SK-N-SH treated with all-trans-retinoic acid at 6 μM for 48 hours (cell line): ENCODE measurements around the gene NGB.

ENCODE experiments used
- ATAC-seq: fragments of 200-7000 bp; cut with Tn5 transposase; 3 replicates; pipeline ENCODE4 v1.9.1; 2020; ENCODE audit warnings: mild to moderate bottlenecking, moderate library complexity
- ARNTL ChIP-seq: fragments of 450-650 bp; formaldehyde crosslinking; IDR thresholded peaks from 2 replicates; pipeline ENCODE4 v1.5.0; 2020; ENCODE audit warnings: low read depth, mild to moderate bottlenecking, moderate library complexity, borderline replicate concordance
- BACH2 ChIP-seq: fragments of 250-450 bp; sonication (Bioruptor Pico); IDR thresholded peaks from 2 replicates; pipeline ENCODE4 v1.9.0; 2021; ENCODE audit warnings: mild to moderate bottlenecking, borderline replicate concordance
- CSDC2 ChIP-seq: fragments of 250-450 bp; sonication (Bioruptor Pico); IDR thresholded peaks from 2 replicates; pipeline ENCODE4 v1.5.0; 2020; ENCODE audit warnings: mild to moderate bottlenecking, moderate library complexity
- GLIS3 ChIP-seq: fragments of 250-450 bp; sonication (Bioruptor Pico); IDR thresholded peaks from 2 replicates; pipeline ENCODE4 v1.5.0; 2020; ENCODE audit warnings: mild to moderate bottlenecking, moderate library complexity
- ISL1 ChIP-seq: fragments of 250-450 bp; sonication (Bioruptor Pico); IDR thresholded peaks from 2 replicates; pipeline ENCODE4 v2.1.2; 2022; ENCODE audit warnings: mild to moderate bottlenecking, moderate library complexity
- OSR1 ChIP-seq: fragments of 250-450 bp; sonication (Bioruptor Pico); IDR thresholded peaks from 2 replicates; pipeline ENCODE4 v1.8.0; 2022; ENCODE audit warnings: moderate library complexity, mild to moderate bottlenecking, inconsistent platforms
- PPARA ChIP-seq: fragments of 250-450 bp; sonication (Bioruptor Pico); IDR thresholded peaks from 2 replicates; pipeline ENCODE4 v1.5.0; 2020; ENCODE audit warnings: mild to moderate bottlenecking, borderline replicate concordance
- RARB ChIP-seq: fragments of 250-450 bp; sonication (Bioruptor Pico); IDR thresholded peaks from 2 replicates; pipeline ENCODE4 v1.8.0; 2021; ENCODE audit warnings: mild to moderate bottlenecking, moderate library complexity
- SNAI2 ChIP-seq: fragments of 250-450 bp; sonication (Bioruptor Pico); IDR thresholded peaks from 2 replicates; pipeline ENCODE4 v1.5.0; 2020; ENCODE audit warnings: mild to moderate bottlenecking, moderate library complexity
- TOX ChIP-seq: fragments of 250-450 bp; sonication (Bioruptor Pico); IDR thresholded peaks from 2 replicates; pipeline ENCODE4 v1.8.0; 2021; ENCODE audit warnings: mild to moderate bottlenecking, moderate library complexity, borderline replicate concordance
- ZC3H10 ChIP-seq: fragments of 250-450 bp; sonication (Bioruptor Pico); IDR thresholded peaks from 2 replicates; pipeline ENCODE4 v1.5.1; 2021; ENCODE audit warnings: mild to moderate bottlenecking, moderate library complexity
- ZFP3 ChIP-seq: fragments of 250-450 bp; sonication (Bioruptor Pico); IDR thresholded peaks from 2 replicates; pipeline ENCODE4 v1.5.0; 2020; ENCODE audit warnings: mild to moderate bottlenecking, moderate library complexity
- ZFP30 ChIP-seq: fragments of 450-650 bp; formaldehyde crosslinking; IDR thresholded peaks from 2 replicates; pipeline ENCODE4 v1.5.0; 2022; ENCODE audit warnings: mild to moderate bottlenecking, moderate library complexity
- ZNF565 ChIP-seq: fragments of 450-650 bp; formaldehyde crosslinking; conservative IDR thresholded peaks from 2 replicates; pipeline ENCODE4 v1.5.0; 2020; ENCODE audit warnings: low read depth, mild to moderate bottlenecking, moderate library complexity
- ZNF70 ChIP-seq: fragments of 450-650 bp; formaldehyde crosslinking; IDR thresholded peaks from 2 replicates; pipeline ENCODE4 v1.5.0; 2020; ENCODE audit warnings: mild to moderate bottlenecking, moderate library complexity
- ZNF8 ChIP-seq: fragments of 450-650 bp; formaldehyde crosslinking; IDR thresholded peaks from 2 replicates; pipeline ENCODE4 v1.5.0; 2020; ENCODE audit warnings: mild to moderate bottlenecking, moderate library complexity
- TF ChIP-seq, protein P1 (sequence below): fragments of 250-450 bp; sonication (Bioruptor Pico); IDR thresholded peaks from 2 replicates; pipeline ENCODE4 v1.5.1; 2021; ENCODE audit warnings: mild to moderate bottlenecking, moderate library complexity
- TF ChIP-seq, protein P2 (sequence below): fragments of 250-450 bp; sonication (Bioruptor Pico); IDR thresholded peaks from 2 replicates; pipeline ENCODE4 v1.5.1; 2020; ENCODE audit warnings: low read depth, mild to moderate bottlenecking, moderate library complexity
- TF ChIP-seq, protein P3 (sequence below): fragments of 250-450 bp; sonication (Bioruptor Pico); IDR thresholded peaks from 2 replicates; pipeline ENCODE4 v1.8.0; 2020; ENCODE audit warnings: mild to moderate bottlenecking, moderate library complexity, borderline replicate concordance

Gene NGB

DNA sequence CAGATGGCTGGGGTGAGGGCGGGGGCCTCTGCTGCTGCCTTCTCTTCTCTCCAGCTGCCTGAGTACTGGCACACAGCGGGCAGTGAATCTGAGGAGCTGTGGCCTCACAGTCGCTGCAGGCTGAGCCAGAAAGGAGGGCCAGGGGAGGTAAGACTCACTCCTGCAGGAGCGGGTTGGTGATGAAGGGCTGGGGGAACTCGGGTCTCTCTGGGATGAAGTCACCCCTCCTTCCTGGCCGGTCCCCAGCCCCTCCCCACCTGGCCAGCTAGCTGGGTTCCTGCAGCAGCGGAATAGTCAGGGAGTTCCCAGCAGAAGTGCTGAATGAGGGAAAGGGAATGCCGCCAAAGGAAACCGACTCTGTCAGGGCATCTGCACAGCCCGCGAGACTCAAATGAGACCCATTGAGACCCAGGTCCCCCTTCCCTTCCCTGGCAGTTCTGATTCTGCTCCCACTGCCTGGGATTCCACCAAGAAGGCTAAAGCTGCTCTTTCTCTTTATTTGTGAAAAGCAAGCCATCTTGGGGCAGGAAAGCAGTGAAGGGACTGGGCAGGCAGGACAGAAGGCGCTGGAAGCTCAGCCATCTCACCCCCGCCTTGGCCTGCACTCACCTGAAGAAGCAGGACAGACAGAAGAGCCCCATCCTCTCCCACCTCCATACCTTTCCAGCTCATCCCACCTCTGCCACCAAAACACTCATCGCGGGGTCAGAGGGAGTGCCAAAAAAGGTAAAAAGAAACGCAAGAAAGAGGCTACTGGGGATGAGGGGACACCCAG, 5.3 kb downstream of the NGB start:
- TF ChIP-seq, protein P1, sequence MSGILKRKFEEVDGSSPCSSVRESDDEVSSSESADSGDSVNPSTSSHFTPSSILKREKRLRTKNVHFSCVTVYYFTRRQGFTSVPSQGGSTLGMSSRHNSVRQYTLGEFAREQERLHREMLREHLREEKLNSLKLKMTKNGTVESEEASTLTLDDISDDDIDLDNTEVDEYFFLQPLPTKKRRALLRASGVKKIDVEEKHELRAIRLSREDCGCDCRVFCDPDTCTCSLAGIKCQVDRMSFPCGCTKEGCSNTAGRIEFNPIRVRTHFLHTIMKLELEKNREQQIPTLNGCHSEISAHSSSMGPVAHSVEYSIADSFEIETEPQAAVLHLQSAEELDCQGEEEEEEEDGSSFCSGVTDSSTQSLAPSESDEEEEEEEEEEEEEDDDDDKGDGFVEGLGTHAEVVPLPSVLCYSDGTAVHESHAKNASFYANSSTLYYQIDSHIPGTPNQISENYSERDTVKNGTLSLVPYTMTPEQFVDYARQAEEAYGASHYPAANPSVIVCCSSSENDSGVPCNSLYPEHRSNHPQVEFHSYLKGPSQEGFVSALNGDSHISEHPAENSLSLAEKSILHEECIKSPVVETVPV (CRISPR knock-in tag) = no peak
- no peak for TF ChIP-seq ARNTL
- TF ChIP-seq TOX (CRISPR knock-in tag) = no peak
- no peak for TF ChIP-seq BACH2 (CRISPR knock-in tag)
- no peak for TF ChIP-seq ZNF565 (CRISPR knock-in tag)
- TF ChIP-seq SNAI2 (CRISPR knock-in tag) = no peak
- TF ChIP-seq ZNF70 (CRISPR knock-in tag) = no peak
- no peak for TF ChIP-seq ZC3H10 (CRISPR knock-in tag)
- no peak for TF ChIP-seq RARB (CRISPR knock-in tag)
- ATAC-seq = no peak

DNA sequence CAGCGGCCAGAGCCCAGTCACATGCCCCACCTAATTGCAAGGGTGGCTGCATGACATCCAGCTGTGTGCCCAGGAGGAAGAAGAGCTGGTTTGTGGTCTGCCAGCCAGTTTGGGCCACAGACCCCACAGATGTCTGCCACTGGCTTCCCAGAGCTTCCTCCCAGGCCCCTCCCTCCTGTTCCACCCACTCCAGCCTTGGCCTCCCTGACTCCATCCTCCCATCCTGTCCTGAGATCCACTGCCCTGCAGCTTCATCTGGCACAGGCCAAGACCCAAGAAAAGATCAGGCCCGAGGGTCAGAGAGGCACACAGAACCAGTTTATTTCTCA, 5.9 kb downstream of the NGB start:
- no peak for TF ChIP-seq ZNF565 (CRISPR knock-in tag)
- no peak for TF ChIP-seq BACH2 (CRISPR knock-in tag)
- TF ChIP-seq, protein P2, sequence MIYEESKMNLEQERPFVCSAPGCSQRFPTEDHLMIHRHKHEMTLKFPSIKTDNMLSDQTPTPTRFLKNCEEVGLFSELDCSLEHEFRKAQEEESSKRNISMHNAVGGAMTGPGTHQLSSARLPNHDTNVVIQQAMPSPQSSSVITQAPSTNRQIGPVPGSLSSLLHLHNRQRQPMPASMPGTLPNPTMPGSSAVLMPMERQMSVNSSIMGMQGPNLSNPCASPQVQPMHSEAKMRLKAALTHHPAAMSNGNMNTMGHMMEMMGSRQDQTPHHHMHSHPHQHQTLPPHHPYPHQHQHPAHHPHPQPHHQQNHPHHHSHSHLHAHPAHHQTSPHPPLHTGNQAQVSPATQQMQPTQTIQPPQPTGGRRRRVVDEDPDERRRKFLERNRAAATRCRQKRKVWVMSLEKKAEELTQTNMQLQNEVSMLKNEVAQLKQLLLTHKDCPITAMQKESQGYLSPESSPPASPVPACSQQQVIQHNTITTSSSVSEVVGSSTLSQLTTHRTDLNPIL (CRISPR knock-in tag) = no peak
- no peak for TF ChIP-seq ZC3H10 (CRISPR knock-in tag)
- no peak for TF ChIP-seq OSR1 (CRISPR knock-in tag)
- no peak for TF ChIP-seq ISL1
- no peak for TF ChIP-seq ZNF8 (CRISPR knock-in tag)
- TF ChIP-seq CSDC2 (CRISPR knock-in tag) = no peak
- no peak for TF ChIP-seq ZNF70 (CRISPR knock-in tag)
- TF ChIP-seq GLIS3 (CRISPR knock-in tag) = no peak
- TF ChIP-seq RARB (CRISPR knock-in tag) = no peak
- no peak for TF ChIP-seq PPARA (CRISPR knock-in tag)
- TF ChIP-seq ZFP30 (CRISPR knock-in tag) = no peak
- no peak for TF ChIP-seq SNAI2 (CRISPR knock-in tag)
- ATAC-seq = no peak

DNA sequence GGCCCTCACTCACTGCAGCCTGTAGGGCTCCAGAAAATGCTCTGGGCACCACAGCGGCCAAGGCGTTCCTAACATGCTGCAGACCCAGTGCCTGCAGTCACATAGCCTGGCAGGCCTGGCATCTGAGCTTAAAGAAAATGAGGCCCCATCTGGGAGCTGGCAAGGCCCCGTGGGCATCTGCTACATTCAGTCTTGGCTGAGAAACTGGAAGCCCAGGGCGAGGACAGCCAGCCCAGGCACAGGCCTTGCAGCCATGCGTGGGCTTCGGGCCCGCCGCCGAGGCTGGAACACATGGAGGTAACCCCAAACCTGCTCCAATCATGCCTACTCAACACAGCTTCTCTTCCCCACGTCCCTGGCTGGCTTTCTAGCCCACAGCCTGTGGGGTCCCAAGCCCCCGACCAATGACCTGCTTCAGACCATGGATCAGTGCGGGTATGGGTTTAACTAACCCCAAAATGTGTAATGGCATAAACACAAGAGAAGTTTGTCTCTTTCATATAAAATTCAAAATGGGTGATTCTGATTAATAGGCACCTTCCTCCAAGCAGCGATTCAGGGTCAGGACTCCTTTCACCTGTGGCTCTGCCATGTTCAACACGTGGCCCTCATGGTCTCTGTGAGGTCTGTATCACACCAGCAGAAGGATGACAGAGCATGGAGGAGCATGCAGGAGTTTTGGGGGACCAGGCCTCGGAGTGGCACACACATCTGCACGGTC, 6.4 kb downstream of the NGB start:
- TF ChIP-seq ZNF565 (CRISPR knock-in tag) = no peak
- TF ChIP-seq, protein P2 (CRISPR knock-in tag) = no peak
- TF ChIP-seq ISL1 = no peak
- TF ChIP-seq ZFP3 (CRISPR knock-in tag) = no peak
- TF ChIP-seq, protein P3, sequence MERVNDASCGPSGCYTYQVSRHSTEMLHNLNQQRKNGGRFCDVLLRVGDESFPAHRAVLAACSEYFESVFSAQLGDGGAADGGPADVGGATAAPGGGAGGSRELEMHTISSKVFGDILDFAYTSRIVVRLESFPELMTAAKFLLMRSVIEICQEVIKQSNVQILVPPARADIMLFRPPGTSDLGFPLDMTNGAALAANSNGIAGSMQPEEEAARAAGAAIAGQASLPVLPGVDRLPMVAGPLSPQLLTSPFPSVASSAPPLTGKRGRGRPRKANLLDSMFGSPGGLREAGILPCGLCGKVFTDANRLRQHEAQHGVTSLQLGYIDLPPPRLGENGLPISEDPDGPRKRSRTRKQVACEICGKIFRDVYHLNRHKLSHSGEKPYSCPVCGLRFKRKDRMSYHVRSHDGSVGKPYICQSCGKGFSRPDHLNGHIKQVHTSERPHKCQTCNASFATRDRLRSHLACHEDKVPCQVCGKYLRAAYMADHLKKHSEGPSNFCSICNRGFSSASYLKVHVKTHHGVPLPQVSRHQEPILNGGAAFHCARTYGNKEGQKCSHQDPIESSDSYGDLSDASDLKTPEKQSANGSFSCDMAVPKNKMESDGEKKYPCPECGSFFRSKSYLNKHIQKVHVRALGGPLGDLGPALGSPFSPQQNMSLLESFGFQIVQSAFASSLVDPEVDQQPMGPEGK (CRISPR knock-in tag) = no peak
- ATAC-seq = no peak

DNA sequence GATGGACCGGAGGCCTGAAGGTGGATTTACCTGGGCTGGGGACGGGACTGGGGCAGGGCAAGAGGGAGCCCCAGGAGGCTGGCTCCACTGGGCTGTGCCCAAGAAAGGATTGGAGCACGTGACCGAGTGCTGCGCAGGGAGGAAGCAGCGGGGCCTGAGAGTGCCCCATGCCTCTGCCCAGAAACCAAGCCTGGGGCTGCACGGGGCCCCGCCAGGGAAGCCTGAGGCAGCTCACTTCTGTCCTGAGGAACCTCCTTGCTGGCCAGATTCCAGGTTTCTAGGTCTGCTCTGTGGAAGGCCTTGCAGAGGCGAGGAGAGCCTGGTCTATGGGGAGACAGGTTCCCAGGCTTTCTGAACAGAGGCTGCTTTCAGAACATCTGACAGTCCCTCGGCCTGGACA, 10.4 kb downstream of the NGB start:
- TF ChIP-seq ZNF8 (CRISPR knock-in tag) (no peak), RARB (CRISPR knock-in tag) (no peak), BACH2 (CRISPR knock-in tag) (no peak), ZC3H10 (CRISPR knock-in tag) (no peak), GLIS3 (CRISPR knock-in tag) (no peak), PPARA (CRISPR knock-in tag) (no peak), SNAI2 (CRISPR knock-in tag) (no peak), ZNF70 (CRISPR knock-in tag) (no peak)
- ATAC-seq = no peak
